ENCODE results near the gene MACO1. TPM values are rescaled to one million over a fixed set of nuclear protein-coding genes. Genes with fewer than 3 reads are reported as not detected.

The MACO1 gene
- total and polyA plus RNA-seq, 2 of the 8 experiments (the other 6 are each of a cell fraction or from before 2014, with no cell fraction given): 3.5 to 15.1 TPM

DNA sequence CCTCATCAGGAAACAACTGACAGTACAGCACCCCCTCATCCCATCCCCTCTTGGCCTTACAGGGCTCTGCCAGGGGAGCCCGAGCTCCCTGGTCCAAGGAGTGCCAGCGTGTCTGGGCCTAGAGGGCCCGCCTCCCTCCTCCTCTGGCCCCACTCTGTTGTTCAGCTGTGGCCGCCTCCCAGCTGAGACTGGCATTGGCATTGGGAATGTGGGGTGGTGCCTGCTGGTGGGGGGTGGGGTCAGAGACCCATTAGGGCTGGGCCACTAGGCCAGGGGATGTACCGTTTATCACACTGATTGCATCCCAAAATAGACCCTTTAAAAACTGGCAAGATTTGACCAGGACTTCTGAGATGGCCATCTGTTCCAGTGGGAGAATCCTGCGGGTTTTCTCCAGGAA is 114.1 kb downstream of the MACO1 start:
- no peak overlapping the region for H2BK20ac ChIP-seq (ENCODE audit: low read length)
- H3K14ac ChIP-seq (ENCODE audit: insufficient read length): no peak overlapping the region
- no peak overlapping the region for H3K18ac ChIP-seq (ENCODE audit: extremely low read depth, low read length)
- H3K23me2 ChIP-seq (ENCODE audit: low read depth, low read length): peaks cover 5% of the 10 kb centered on the region; the same call in 1 of the 2 replicates
- H4K20me1 ChIP-seq (replicated peaks in 1 of 2; ENCODE audit: control insufficient read depth in 1 of 2, insufficient read depth in 2 of 2, low read length in 2 of 2): peaks cover 2 to 6% of the 10 kb centered on the region in 2 experiments
- ChIA-PET CTCF (ENCODE audit: partially characterized antibody) (interaction anchor here (1.4 to 7.7 kb wide), 6 partner anchors 21 to 65 kb away, joined by 3 to 34 read pairs (median 5); no protein-coding TSS in a partner anchor), POLR2A (ENCODE audit: partially characterized antibody) (interaction anchor here (1.0 kb wide), 1 partner anchor 39 kb away, joined by 4 read pairs; no protein-coding TSS in a partner anchor)
- H3K79me2 ChIP-seq (ENCODE audit: control insufficient read depth in 1 of 2, insufficient read depth in 2 of 2, low read length in 2 of 2): no peaks in the 10 kb centered on the region
- H2BK12ac ChIP-seq (ENCODE audit: low read depth, low read length): no peak overlapping the region
- H3K56ac ChIP-seq (replicated peaks; ENCODE audit: insufficient read length, low read depth, low read length): no peak overlapping the region
- DNase-seq (ENCODE audit: low read depth in 1 of 2, low spot score in 2 of 2) (no peak), FAIRE-seq (no peak)
- H4K8ac ChIP-seq (ENCODE audit: extremely low read depth, insufficient read depth, low read length): no peak overlapping the region; the same call in 1 of the 2 replicates
- peaks cover 0 to 5% (median 3%) of the 10 kb centered on the region in 4 experiments; a peak in 5 of 7 replicates for H3K27me3 ChIP-seq (replicated peaks in 1 of 4; ENCODE audit: control insufficient read depth in 3 of 4, extremely low read depth in 1 of 4, insufficient read depth in 3 of 4, low read length in 3 of 4)
- peak overlapping the region in 3 of 4 experiments; percentile 63 to 79 (median 63); a peak in 6 of 8 replicates for H3K4me3 ChIP-seq (ENCODE audit: extremely low read depth in 1 of 4, insufficient read depth in 2 of 4, low read depth in 3 of 4, low read length in 4 of 4)
- H3K4ac ChIP-seq (replicated peaks; ENCODE audit: insufficient read length, low read depth, low read length): no peak overlapping the region
- H2BK15ac ChIP-seq (ENCODE audit: low read length): no peak overlapping the region
- H2AFZ ChIP-seq (ENCODE audit: low read length): no peak overlapping the region
- H3K9ac ChIP-seq (replicated peaks in 1 of 4; ENCODE audit: extremely low read depth in 1 of 4, low read depth in 3 of 4, low read length in 3 of 4): no peak overlapping the region
- H3K9me3 ChIP-seq (ENCODE audit: insufficient read depth in 2 of 2, low read depth in 1 of 2, low read length in 1 of 2): no peaks in the 10 kb centered on the region
- H2AK5ac ChIP-seq (ENCODE audit: low read depth, low read length): no peak overlapping the region
- H3K27ac ChIP-seq (ENCODE audit: low read depth, low read length): no peak overlapping the region
- H4K5ac ChIP-seq (ENCODE audit: insufficient read length, low read depth, low read length): no peak overlapping the region
- H2BK120ac ChIP-seq (replicated peaks; ENCODE audit: low read depth, low read length): no peak overlapping the region
- peaks cover 0 to 9% (median 5%) of the 10 kb centered on the region in 4 experiments; a peak in 4 of 7 replicates for H3K4me1 ChIP-seq (replicated peaks in 1 of 4; ENCODE audit: control insufficient read depth in 3 of 4, insufficient read depth in 4 of 4, low read length in 3 of 4)
- 79% methylated on average over 5 of the region's 6 CpGs; no CpG with 5 or more reads in 1 of the 2 experiments for WGBS, 2 experiments (ENCODE audit: extremely low coverage in 1 of 2, insufficient coverage in 1 of 2, insufficient read length in 1 of 2, insufficient replicate concordance in 2 of 2, low coverage in 1 of 2, low lambda C conversion rate in 2 of 2, missing lambda C conversion rate in 1 of 2)
- no peaks in the 10 kb centered on the region for H3K36me3 ChIP-seq (ENCODE audit: control insufficient read depth in 2 of 4, insufficient read depth in 4 of 4, low read length in 3 of 4)
- H3K79me1 ChIP-seq (ENCODE audit: low read depth, low read length): no peaks in the 10 kb centered on the region; the same call in 1 of the 2 replicates
- H4K91ac ChIP-seq (replicated peaks; ENCODE audit: insufficient read length, low read length): no peak overlapping the region
- H3K4me2 ChIP-seq (ENCODE audit: insufficient read depth in 1 of 2, low read depth in 2 of 2, low read length in 2 of 2): peak overlapping the region; percentile 82 to 83
- no peak overlapping the region for H3K23ac ChIP-seq (ENCODE audit: insufficient read length)
- H2BK5ac ChIP-seq (ENCODE audit: low read depth, low read length): no peak overlapping the region
- no peak for TF ChIP-seq EZH2 (IDR thresholded peaks at IDR 0.05; ENCODE audit: low read depth, low read length, severe bottlenecking)
- no peak for TF ChIP-seq YY1 (IDR thresholded peaks at IDR 0.05; ENCODE audit: low read depth, low read length)
- no peak for TF ChIP-seq NANOG (IDR thresholded peaks at IDR 0.05; ENCODE audit: insufficient read depth, low read depth, low read length, poor library complexity, severe bottlenecking)
- TF ChIP-seq SIRT6 (IDR thresholded peaks at IDR 0.05; ENCODE audit: low read length): no peak
- TF ChIP-seq ASH2L (IDR thresholded peaks at IDR 0.05; ENCODE audit: low read length): no peak
- no peak for TF ChIP-seq SP1 (IDR thresholded peaks at IDR 0.05; ENCODE audit: low read depth, low read length)
- TF ChIP-seq, protein P1, sequence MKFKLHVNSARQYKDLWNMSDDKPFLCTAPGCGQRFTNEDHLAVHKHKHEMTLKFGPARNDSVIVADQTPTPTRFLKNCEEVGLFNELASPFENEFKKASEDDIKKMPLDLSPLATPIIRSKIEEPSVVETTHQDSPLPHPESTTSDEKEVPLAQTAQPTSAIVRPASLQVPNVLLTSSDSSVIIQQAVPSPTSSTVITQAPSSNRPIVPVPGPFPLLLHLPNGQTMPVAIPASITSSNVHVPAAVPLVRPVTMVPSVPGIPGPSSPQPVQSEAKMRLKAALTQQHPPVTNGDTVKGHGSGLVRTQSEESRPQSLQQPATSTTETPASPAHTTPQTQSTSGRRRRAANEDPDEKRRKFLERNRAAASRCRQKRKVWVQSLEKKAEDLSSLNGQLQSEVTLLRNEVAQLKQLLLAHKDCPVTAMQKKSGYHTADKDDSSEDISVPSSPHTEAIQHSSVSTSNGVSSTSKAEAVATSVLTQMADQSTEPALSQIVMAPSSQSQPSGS (IDR thresholded peaks at IDR 0.05; ENCODE audit: low read length): no peak
- TF ChIP-seq POLR2A (IDR thresholded peaks at IDR 0.05; ENCODE audit: control extremely low read depth in 1 of 2, low read depth in 2 of 2, low read length in 2 of 2): no peak
- no peak for TF ChIP-seq CTBP2 (IDR thresholded peaks at IDR 0.05; ENCODE audit: borderline replicate concordance, insufficient read depth, insufficient read length, low read length)
- no peak for TF ChIP-seq CREB1 (IDR thresholded peaks at IDR 0.05)
- no peak for TF ChIP-seq RFX5 (IDR thresholded peaks at IDR 0.05; ENCODE audit: borderline replicate concordance, low read depth, low read length)
- TF ChIP-seq SP2 (IDR thresholded peaks at IDR 0.05; ENCODE audit: low read length): no peak
